Mesodermal cell (in vitro differentiated cells): ENCODE data around the gene SMIM1.

Source experiments
- H3K27ac ChIP-seq: 2 replicates; pipeline ENCODE4 v1.7.0; 2013; ENCODE audit warnings: mild to moderate bottlenecking, low read depth, low read length, moderate library complexity; ENCODE audit not compliant: severe bottlenecking
- H3K36me3 ChIP-seq: 2 replicates; pipeline ENCODE4 v1.7.1; 2013; ENCODE audit warnings: mild to moderate bottlenecking, low read length, moderate library complexity; ENCODE audit not compliant: control insufficient read depth, insufficient read depth
- H3K4me1 ChIP-seq: one replicate; pipeline ENCODE4 v1.7.1; 2013; ENCODE audit warnings: mild to moderate bottlenecking, low read length; ENCODE audit not compliant: insufficient read depth, control insufficient read depth, poor library complexity, severe bottlenecking
- H3K4me3 ChIP-seq: 2 replicates; pipeline ENCODE4 v1.7.0; 2013; ENCODE audit warnings: low read length, control low read depth, mild to moderate bottlenecking; ENCODE audit not compliant: insufficient read depth, poor library complexity, severe bottlenecking; ENCODE audit errors: extremely low read depth
- H3K9me3 ChIP-seq: 2 replicates; pipeline ENCODE4 v1.7.1; 2013; ENCODE audit warnings: mild to moderate bottlenecking, low read length, moderate library complexity; ENCODE audit not compliant: control insufficient read depth
- WGBS, 2 experiments: methylation state at CpG; one replicate each; pipeline ENCODE4 v1.1.5; 2013; ENCODE audit warnings: missing lambda C conversion rate in 2 of 2; ENCODE audit not compliant: insufficient coverage in 2 of 2; 5-methylcytosine and 5-hydroxymethylcytosine counted together

The SMIM1 gene

DNA sequence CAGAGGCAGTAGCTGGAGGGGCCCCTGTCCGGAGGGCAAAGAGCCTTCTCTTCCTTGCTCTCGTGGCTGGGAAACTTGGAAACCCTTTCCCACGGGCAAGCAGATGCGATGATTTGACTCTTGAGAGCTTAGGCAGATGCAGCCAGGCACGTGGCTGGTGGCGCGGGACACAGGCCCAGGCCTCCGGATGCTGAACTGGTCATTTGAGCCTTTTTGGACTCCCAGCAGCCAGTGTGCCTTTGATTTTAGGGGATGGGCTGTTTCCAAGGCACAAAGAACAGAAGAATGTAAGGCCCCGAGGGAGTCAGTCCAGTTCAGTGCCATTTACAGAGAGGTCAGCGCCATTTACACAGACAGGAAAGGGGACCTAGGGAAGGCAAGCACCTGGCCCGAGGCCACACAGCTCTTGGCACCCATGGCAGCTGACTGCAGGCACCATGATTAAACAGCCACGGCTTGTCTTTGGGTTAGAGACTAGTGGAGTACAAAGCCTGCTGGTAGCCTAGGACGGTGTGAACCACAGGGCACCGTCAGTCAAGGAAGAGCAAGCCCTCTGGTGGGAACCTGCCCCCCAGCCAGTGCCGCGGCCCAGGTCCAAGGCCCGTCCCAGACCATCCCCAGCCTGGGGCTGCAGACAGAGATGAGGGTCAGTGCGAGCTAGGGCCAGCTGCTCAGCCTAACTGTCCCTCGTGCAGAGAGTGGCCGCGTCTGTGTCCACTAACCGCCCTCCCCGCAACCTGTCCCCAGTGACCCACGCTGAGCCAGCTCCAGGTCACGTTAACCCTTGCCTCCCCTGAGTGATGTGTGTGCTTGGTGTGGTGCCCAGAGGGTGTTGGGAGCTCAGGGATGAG, 40.7 kb upstream of the SMIM1 start:
- Histone ChIP-seq H3K36me3 (peaks cover 14% of the 10 kb centered on the region), H3K9me3 (no peaks in the 10 kb centered on the region), H3K4me3 (no peak overlapping the region), H3K27ac (no peak overlapping the region), H3K4me1 (peaks cover 2% of the 10 kb centered on the region)
- WGBS, 2 experiments, result 81 to 85% methylated on average over 20 to 22 of the region's 25 CpGs

DNA sequence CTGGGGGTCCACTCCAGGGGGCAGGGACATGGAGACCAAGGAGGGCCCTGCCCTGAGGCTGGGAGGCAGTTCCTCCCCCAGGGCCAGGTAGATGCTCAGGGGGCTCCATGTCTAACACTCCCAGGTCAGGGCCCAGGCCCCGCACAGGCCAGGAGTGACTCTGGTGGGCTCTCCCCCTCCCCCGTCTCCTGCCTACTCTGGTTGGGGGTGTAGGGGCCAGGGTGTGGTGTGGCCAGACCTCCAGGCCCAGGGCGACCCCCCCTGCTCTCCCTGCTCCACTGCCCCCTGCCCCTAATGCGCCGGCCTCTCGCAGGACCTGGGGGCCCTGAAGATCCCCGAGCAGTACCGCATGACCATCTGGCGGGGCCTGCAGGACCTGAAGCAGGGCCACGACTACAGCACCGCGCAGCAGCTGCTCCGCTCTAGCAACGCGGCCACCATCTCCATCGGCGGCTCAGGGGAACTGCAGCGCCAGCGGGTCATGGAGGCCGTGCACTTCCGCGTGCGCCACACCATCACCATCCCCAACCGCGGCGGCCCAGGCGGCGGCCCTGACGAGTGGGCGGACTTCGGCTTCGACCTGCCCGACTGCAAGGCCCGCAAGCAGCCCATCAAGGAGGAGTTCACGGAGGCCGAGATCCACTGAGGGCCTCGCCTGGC, 40.0 kb upstream of the SMIM1 start:
- H3K27ac ChIP-seq, result no peak overlapping the region
- WGBS, 2 experiments, result 86 to 89% methylated on average over 23 to 32 of the region's 37 CpGs

DNA sequence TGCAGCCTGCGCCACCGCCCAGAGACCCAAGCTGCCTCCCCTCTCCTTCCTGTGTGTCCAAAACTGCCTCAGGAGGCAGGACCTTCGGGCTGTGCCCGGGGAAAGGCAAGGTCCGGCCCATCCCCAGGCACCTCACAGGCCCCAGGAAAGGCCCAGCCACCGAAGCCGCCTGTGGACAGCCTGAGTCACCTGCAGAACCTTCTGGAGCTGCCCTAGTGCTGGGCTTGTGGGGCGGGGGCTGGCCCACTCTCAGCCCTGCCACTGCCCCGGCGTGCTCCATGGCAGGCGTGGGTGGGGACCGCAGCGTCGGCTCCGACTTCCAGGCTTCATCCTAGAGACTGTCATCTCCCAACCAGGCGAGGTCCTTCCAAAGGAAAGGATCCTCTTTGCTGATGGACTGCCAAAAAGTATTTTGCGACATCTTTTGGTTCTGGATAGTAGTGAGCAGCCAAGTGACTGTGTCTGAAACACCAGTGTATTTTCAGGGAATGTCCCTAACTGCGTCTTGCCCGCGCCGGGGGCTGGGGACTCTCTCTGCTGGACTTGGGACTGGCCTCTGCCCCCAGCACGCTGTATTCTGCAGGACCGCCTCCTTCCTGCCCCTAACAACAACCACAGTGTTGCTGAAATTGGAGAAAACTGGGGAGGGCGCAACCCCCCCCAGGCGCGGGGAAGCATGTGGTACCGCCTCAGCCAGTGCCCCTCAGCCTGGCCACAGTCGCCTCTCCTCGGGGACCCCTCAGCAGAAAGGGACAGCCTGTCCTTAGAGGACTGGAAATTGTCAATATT, 39.3 kb upstream of the SMIM1 start:
- Histone ChIP-seq H3K9me3 (no peaks in the 10 kb centered on the region), H3K4me1 (peaks cover 2% of the 10 kb centered on the region), H3K27ac (no peak overlapping the region), H3K36me3 (peaks cover 28% of the 10 kb centered on the region), H3K4me3 (no peak overlapping the region)
- WGBS, 2 experiments, result 91% methylated on average over 24 to 25 of the region's 29 CpGs

More for the DNA sequence above, 40.0 kb upstream of the SMIM1 start:
- Histone ChIP-seq H3K4me3 (no peak overlapping the region), H3K4me1 (peaks cover 2% of the 10 kb centered on the region), H3K36me3 (peaks cover 21% of the 10 kb centered on the region), H3K9me3 (no peaks in the 10 kb centered on the region)

DNA sequence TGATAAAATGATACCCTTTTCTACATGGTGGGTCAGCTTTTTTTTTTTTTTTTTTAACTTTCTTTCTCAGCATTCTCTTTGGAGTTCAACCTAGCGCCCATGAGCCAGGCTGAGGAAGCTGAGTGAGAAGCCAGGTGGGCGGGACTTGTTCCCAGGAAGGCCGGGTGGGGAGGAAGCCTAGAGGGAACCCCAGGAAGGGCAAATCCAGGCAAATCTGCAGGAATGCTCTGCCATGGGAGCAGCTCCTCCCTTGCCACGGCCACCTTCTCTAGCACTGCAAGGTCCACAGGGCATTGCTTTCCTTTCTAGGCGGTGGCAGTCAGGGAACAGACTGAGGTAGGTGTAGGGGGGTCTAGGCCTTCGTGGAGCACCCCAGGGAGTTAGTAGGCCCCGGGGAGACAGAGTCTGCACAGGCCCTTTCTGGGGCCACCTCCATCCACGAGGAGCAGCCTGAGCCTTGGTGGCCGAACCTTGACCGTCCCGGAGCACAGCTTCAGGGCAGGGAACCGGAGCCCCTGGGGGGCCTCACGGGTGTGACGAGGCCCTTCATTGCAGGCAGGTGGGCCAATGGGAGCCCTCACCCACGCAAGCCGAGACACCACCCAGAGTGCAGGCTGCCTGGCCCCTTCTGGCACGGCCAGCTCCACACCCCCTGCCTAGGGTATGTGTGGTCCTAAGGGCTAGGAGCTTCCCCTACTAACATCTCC, 38.5 kb upstream of the SMIM1 start:
- no peaks in the 10 kb centered on the region for H3K9me3 ChIP-seq
- peaks cover 2% of the 10 kb centered on the region for H3K4me1 ChIP-seq
- no peak overlapping the region for H3K27ac ChIP-seq
- 93 to 96% methylated on average over 11 to 16 of the region's 17 CpGs for WGBS, 2 experiments
- peaks cover 35% of the 10 kb centered on the region for H3K36me3 ChIP-seq
- H3K4me3 ChIP-seq, result no peak overlapping the region

DNA sequence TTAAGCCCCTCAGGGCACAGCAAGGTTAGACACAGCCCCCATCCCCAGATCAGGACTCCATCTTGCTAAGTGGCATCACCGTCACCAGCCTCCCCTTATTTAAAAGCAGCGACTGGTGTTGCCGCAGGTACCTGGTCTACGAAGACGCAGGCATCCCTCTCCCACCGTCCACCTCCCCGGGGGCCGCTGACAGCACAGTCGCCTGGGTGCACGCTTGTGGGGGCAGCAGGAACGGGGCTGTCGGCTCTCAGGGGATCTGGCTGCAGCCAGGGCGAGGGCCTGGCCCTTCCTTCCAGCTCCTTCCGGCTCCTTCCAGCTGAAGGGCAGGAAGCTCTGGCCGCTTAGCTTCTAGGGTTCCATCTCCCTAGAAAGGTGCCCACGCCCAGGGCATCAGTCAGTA, 37.9 kb upstream of the SMIM1 start:
- peaks cover 2% of the 10 kb centered on the region for H3K4me1 ChIP-seq
- H3K27ac ChIP-seq, result no peak overlapping the region
- 95 to 97% methylated on average over 16 of the region's 16 CpGs for WGBS, 2 experiments
- H3K4me3 ChIP-seq, result no peak overlapping the region
- H3K9me3 ChIP-seq, result no peaks in the 10 kb centered on the region
- H3K36me3 ChIP-seq, result peaks cover 39% of the 10 kb centered on the region

DNA sequence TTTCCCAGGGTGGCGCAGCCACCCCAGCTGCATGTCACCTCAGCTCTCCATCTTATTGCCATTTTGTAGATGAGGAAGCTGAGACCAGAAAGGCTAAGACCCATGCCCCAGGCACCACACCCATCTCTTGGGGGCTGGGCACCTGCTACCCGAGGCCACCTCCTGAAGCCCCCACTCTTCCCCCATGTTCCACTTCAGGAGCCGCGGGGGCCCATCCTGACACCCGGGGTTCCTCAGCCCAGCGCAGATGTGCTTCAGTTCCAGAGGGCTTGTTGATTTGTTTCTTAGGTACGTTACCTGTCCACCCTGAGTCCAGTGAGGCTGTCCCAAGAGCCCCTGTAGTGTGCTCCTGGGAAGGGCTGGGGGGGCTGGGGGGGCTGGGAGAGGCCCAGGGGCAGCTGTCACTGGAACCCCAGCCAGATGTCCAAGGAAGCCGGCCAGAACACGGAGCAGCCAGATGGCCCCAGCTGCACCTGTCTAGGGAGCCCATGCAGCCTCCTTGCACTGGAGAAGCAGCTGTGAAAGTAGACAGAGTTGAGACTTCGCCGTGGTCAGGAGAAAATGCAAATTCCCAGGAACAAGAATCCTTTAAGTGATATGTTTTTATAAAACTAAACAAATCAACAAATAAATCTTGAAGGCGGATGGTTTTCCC, 37.4 kb upstream of the SMIM1 start:
- H3K36me3 ChIP-seq, result peaks cover 43% of the 10 kb centered on the region
- H3K4me3 ChIP-seq, result no peak overlapping the region
- H3K27ac ChIP-seq, result no peak overlapping the region
- H3K4me1 ChIP-seq, result peaks cover 2% of the 10 kb centered on the region
- no peaks in the 10 kb centered on the region for H3K9me3 ChIP-seq
- WGBS, 2 experiments, result 91 to 95% methylated on average over 8 of the region's 12 CpGs

DNA sequence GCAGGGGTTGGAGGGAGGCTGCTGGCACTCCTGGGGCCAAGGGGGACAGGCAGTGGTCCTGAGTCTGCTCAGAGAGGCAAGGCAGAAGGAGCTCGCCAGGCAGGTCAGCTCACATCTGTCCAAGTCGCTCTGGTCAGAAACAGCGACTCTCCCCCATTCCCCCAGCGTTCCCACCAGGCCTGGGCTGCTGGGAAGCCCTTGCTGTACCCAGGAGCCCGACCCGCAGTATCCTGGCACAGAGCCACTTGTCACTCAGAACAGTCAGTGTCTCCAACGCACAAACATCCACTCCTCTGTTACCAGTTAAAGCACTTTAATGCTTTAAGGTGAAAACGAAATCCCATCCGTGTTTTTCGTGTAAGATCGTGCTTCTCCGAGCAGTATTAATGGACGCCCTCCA, 36.9 kb upstream of the SMIM1 start:
- Histone ChIP-seq H3K4me3 (no peak overlapping the region), H3K36me3 (peaks cover 47% of the 10 kb centered on the region), H3K27ac (no peak overlapping the region), H3K9me3 (no peaks in the 10 kb centered on the region), H3K4me1 (peaks cover 2% of the 10 kb centered on the region)
- 94 to 95% methylated on average over 13 of the region's 13 CpGs for WGBS, 2 experiments

DNA sequence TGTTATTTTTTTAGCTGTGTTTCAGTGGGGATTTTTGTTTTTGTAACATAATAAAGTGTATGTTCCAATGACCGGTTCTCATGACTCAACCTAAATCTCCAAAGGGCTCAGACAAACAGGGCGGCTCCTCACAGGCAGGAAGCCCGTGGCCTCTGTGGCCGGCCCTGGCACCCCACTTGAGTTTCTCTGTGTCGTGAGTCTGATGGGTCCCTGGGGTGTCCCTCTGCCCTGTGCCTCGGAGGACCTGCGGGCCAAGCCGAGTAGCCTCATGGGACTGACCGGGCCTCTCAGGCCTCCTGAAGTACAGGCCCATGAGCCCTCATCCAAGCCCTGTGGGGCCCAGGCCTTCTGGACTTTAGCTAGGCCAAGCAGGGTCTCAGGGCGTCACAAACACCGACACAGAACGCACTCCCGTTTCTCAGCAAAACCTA, 36.4 kb upstream of the SMIM1 start:
- Histone ChIP-seq H3K9me3 (no peaks in the 10 kb centered on the region), H3K4me3 (no peak overlapping the region), H3K4me1 (peaks cover 2% of the 10 kb centered on the region), H3K36me3 (peaks cover 51% of the 10 kb centered on the region), H3K27ac (no peak overlapping the region)
- WGBS, 2 experiments, result 95 to 99% methylated on average over 12 to 13 of the region's 13 CpGs

DNA sequence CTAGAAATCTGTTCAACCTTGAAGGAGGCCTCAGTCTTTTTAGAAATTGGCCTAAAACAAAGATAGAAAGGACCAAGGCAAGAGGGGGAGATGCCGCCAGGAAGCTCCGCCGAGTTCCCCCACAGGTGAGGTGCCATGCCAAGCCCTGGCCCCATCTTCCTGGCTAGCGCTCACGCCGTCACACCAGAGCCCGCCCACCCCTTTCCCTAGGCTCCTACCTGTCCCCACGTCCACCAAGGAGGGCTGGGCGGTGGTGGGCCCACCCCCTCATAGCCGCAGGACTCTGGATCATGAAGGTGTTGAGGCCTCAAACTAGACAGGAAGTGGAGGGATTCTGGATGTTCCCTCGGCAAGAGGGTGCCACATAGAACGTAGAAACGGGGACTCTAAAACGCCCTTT, 35.8 kb upstream of the SMIM1 start:
- H3K36me3 ChIP-seq, result peaks cover 57% of the 10 kb centered on the region
- no peak overlapping the region for H3K4me3 ChIP-seq
- no peak overlapping the region for H3K27ac ChIP-seq
- 92 to 99% methylated on average over 12 to 14 of the region's 14 CpGs for WGBS, 2 experiments
- H3K9me3 ChIP-seq, result no peaks in the 10 kb centered on the region
- peaks cover 2% of the 10 kb centered on the region for H3K4me1 ChIP-seq

DNA sequence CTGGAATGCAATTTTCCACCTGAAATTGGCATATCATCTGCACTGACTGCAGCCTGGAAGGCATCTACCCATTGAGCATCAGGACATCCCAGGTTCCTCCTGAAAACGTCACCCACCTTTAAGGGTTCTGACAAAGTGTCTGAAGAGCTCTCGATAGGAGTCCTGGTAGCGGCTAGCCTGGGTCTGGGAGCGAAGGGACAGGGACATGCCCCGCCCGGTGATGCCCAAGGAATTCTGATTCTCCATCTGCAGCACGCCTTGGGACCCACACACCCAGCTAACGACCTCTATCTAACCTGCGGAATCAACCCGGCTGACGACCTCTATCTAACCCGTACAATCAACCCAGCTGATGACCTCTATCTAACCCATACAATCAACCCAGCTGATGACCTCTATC, 33.6 kb upstream of the SMIM1 start:
- H3K4me1 ChIP-seq, result no peaks in the 10 kb centered on the region
- WGBS, 2 experiments, result 93 to 98% methylated on average over 8 to 12 of the region's 12 CpGs
- no peak overlapping the region for H3K27ac ChIP-seq
- peaks cover 78% of the 10 kb centered on the region for H3K36me3 ChIP-seq
- H3K9me3 ChIP-seq, result no peaks in the 10 kb centered on the region
- H3K4me3 ChIP-seq, result no peak overlapping the region
